Measurements from ENCODE around the gene JMJD8. TPM values are rescaled to one million over a fixed set of nuclear protein-coding genes. Genes with fewer than 3 reads are reported as not detected.

The JMJD8 gene
- total RNA-seq, 1 donor from 2014 or later = 52.2 TPM

GRCh38 chr16:640614-641013 is 43.5 kb downstream of the JMJD8 start:
- H3K9me3 Mint-ChIP-seq (ENCODE audit: low read depth) = no peaks in the 10 kb centered on the region
- peak overlapping the region; percentile 50 for H3K4me3 Mint-ChIP-seq (ENCODE audit: low read depth)
- no peak overlapping the region for H3K27ac Mint-ChIP-seq
- no peaks in the 10 kb centered on the region for H3K27me3 Mint-ChIP-seq
- no peak for TF ChIP-seq CTCF (IDR thresholded peaks at IDR 0.05; ENCODE audit: unreplicated experiment)
- no peak for DNase-seq (ENCODE audit: low spot score, unreplicated experiment)
- H3K36me3 Mint-ChIP-seq (ENCODE audit: insufficient read depth) = peaks cover 4% of the 10 kb centered on the region
- H3K4me1 Mint-ChIP-seq (ENCODE audit: low read depth) = peaks cover 10% of the 10 kb centered on the region

- no peak overlapping the region for H3K27ac Mint-ChIP-seq
Measured at GRCh38 chr16:638836-639235, 45.3 kb downstream of the JMJD8 start.

GRCh38 chr16:638034-638543 is 46.0 kb downstream of the JMJD8 start:
- no peak for DNase-seq (ENCODE audit: low spot score, unreplicated experiment)
- Mint-ChIP-seq H3K36me3 (ENCODE audit: insufficient read depth) (peaks cover 2% of the 10 kb centered on the region), H3K9me3 (ENCODE audit: low read depth) (no peaks in the 10 kb centered on the region), H3K4me1 (ENCODE audit: low read depth) (peaks cover 8% of the 10 kb centered on the region), H3K27ac (peak overlapping the region; percentile 24), H3K4me3 (ENCODE audit: low read depth) (peak overlapping the region; percentile 53), H3K27me3 (no peaks in the 10 kb centered on the region)
- TF ChIP-seq CTCF (IDR thresholded peaks at IDR 0.05; ENCODE audit: unreplicated experiment) = no peak

More at GRCh38 chr16:638836-639235, 45.3 kb downstream of the JMJD8 start:
- Mint-ChIP-seq H3K27me3 (no peaks in the 10 kb centered on the region), H3K4me1 (ENCODE audit: low read depth) (peaks cover 8% of the 10 kb centered on the region), H3K4me3 (ENCODE audit: low read depth) (no peak overlapping the region), H3K36me3 (ENCODE audit: insufficient read depth) (peaks cover 2% of the 10 kb centered on the region), H3K9me3 (ENCODE audit: low read depth) (no peaks in the 10 kb centered on the region)
- DNase-seq (ENCODE audit: low spot score, unreplicated experiment) = no peak
- no peak for TF ChIP-seq CTCF (IDR thresholded peaks at IDR 0.05; ENCODE audit: unreplicated experiment)

DNA sequence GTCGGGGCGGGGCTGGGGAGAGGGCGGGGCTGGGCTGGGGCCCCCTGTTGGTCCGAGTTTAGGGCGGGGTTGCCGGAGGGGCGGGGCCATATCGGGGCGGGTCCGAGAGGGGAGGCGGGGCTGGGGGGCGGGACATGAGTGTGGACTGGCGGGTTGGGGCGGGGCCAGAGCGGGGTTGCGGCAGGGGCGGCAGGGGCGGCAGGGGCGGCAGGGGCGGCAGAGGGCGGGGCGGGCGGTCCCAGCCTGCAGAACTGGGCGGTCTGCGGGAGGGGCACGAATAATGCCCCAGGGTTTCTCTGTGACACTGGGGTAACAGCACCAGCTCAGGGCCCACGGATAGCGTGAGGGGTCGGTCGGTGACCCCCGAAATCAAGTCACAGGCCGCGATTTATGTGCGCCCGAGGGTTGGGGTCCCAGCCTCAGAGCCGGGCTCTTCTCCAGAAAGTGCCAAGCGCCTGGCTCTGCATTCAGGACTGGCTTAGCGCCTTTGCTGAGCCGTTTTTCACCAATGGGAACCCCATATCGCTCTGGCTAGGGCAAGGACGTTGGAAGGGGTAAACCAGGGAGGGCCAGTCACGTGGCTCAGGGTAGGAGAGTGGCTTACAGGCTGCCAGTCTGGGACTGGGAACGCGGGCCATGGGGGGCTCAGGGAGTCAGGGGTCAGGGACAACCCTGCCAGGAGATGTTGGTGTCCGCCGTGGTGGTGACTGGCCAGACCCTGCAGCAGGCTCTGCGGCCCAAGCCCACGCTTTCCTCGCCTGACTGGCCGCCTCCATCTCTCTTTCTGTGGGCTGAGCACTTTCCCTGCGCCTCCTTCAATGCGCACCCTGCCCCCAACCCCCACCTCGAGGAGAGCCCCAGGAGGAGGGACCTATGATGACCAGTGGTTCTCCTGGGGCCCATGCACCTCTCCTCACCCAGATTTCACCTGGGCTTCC is 46.8 kb downstream of the JMJD8 start:
- DNase-seq (ENCODE audit: low spot score, unreplicated experiment) = peak; percentile 78
- no peak for TF ChIP-seq CTCF (IDR thresholded peaks at IDR 0.05; ENCODE audit: unreplicated experiment)
- H3K9me3 Mint-ChIP-seq (ENCODE audit: low read depth) = no peaks in the 10 kb centered on the region

GRCh38 chr16:636206-637080 is 47.7 kb downstream of the JMJD8 start, which contains the start of gene METTL26:
TSS of gene METTL26 (minus strand) at chr16:636305. CDS start at chr16:636290, 15 bp downstream.
- peaks cover 10% of the 10 kb centered on the region for H3K4me1 Mint-ChIP-seq (ENCODE audit: low read depth)
- H3K36me3 Mint-ChIP-seq (ENCODE audit: insufficient read depth) = peaks cover 2% of the 10 kb centered on the region
- H3K4me3 Mint-ChIP-seq (ENCODE audit: low read depth) = peak within 1 kb of the TSS; percentile 89
- peak; percentile 87 for DNase-seq (ENCODE audit: low spot score, unreplicated experiment)
- H3K9me3 Mint-ChIP-seq (ENCODE audit: low read depth) = no peaks in the 10 kb centered on the region
- peak within 1 kb of the TSS; percentile 100 for H3K27ac Mint-ChIP-seq
- no peaks in the 10 kb centered on the region for H3K27me3 Mint-ChIP-seq
- TF ChIP-seq CTCF (IDR thresholded peaks at IDR 0.05; ENCODE audit: unreplicated experiment) = peak; percentile 27

More for the DNA sequence above, 46.8 kb downstream of the JMJD8 start:
- H3K4me3 Mint-ChIP-seq (ENCODE audit: low read depth) = peak overlapping the region; percentile 89
- peaks cover 8% of the 10 kb centered on the region for H3K4me1 Mint-ChIP-seq (ENCODE audit: low read depth)
- no peaks in the 10 kb centered on the region for H3K27me3 Mint-ChIP-seq
- H3K36me3 Mint-ChIP-seq (ENCODE audit: insufficient read depth) = peaks cover 2% of the 10 kb centered on the region
- H3K27ac Mint-ChIP-seq = peak overlapping the region; percentile 100

Measured in progenitor cell of endocrine pancreas (in vitro differentiated cells).